Naive B cell (primary cell): ENCODE results near the gene EFNA4. TPM values are rescaled to one million over a fixed set of nuclear protein-coding genes. Genes with fewer than 3 reads are reported as not detected.

ENCODE experiments used
- polyA plus RNA-seq, 6 donors: library from polyadenylated mRNA; unstranded; fragments of 300-500 nt; fragmentation: Illumina TruSeq; gene quantifications; one replicate each; pipeline ENCODE4 v1.2.3, GENCODE V29; 2021; ENCODE audit warnings: low read depth in 6 of 6

Gene EFNA4
- polyA plus RNA-seq, 6 donors from 2014 or later, result 2.6 to 6.0 (median 3.3) TPM; not detected in 1

Other genes starting within 250 kb of the EFNA4 start
- under 1 TPM in 1 of 6 donors, not detected in 5; 0.03 TPM for gene KCNN3, start 193.5 kb upstream of the EFNA4 start, polyA plus RNA-seq
- 10 to 100 TPM; 30.8 to 45.7 (median 33.3) TPM for gene PMVK, start 127.0 kb upstream of the EFNA4 start, polyA plus RNA-seq
- 10 to 100 TPM; 36.2 to 77.3 (median 69.5) TPM for gene PBXIP1, start 107.6 kb upstream of the EFNA4 start, polyA plus RNA-seq
- 10 to 100 TPM in 5 of 6 donors, 1 to 10 TPM in 1; 10.0 to 45.1 (median 29.4) TPM for gene PYGO2, start 102.0 kb upstream of the EFNA4 start, polyA plus RNA-seq
- gene SHC1, start 93.0 kb upstream of the EFNA4 start, polyA plus RNA-seq, result 10 to 100 TPM; 23.3 to 34.0 (median 26.3) TPM
- gene CKS1B, start 89.1 kb upstream of the EFNA4 start, polyA plus RNA-seq, result 100 to 1,000 TPM; 117 to 196 (median 131) TPM
- gene FLAD1, start 80.4 kb upstream of the EFNA4 start, polyA plus RNA-seq, result 10 to 100 TPM; 37.0 to 57.0 (median 49.4) TPM
- not detected for gene LENEP, start 70.2 kb upstream of the EFNA4 start, polyA plus RNA-seq
- 1 to 10 TPM in 5 of 6 donors, not detected in 1; 2.2 to 5.5 (median 2.7) TPM for gene ZBTB7B, start 60.9 kb upstream of the EFNA4 start, polyA plus RNA-seq
- gene DCST2, start 30.0 kb upstream of the EFNA4 start, polyA plus RNA-seq, result not detected
- not detected for gene DCST1, start 29.9 kb upstream of the EFNA4 start, polyA plus RNA-seq
- 1 to 10 TPM; 2.8 to 8.8 (median 7.0) TPM for gene ADAM15, start 12.4 kb upstream of the EFNA4 start, polyA plus RNA-seq
- 1 to 10 TPM in 3 of 6 donors, under 1 TPM in 2, not detected in 1; 0.54 to 2.9 (median 2.1) TPM for gene EFNA3, start 15.1 kb downstream of the EFNA4 start, polyA plus RNA-seq
- gene EFNA1, start 64.1 kb downstream of the EFNA4 start, polyA plus RNA-seq, result under 1 TPM in 3 of 6 donors, not detected in 3; 0.18 to 0.82 (median 0.56) TPM
- gene SLC50A1, start 72.1 kb downstream of the EFNA4 start, polyA plus RNA-seq, result 100 to 1,000 TPM; 152 to 273 (median 201) TPM
- gene DPM3, start 76.8 kb downstream of the EFNA4 start, polyA plus RNA-seq, result 100 to 1,000 TPM in 1 of 6 donors, 10 to 100 TPM in 5; 77.4 to 100 (median 90.5) TPM
- gene KRTCAP2, start 109.6 kb downstream of the EFNA4 start, polyA plus RNA-seq, result 100 to 1,000 TPM; 340 to 379 (median 354) TPM
- under 1 TPM in 2 of 6 donors, not detected in 4; 0.13 to 0.35 TPM for gene TRIM46, start 110.1 kb downstream of the EFNA4 start, polyA plus RNA-seq
- gene THBS3, start 144.2 kb downstream of the EFNA4 start, polyA plus RNA-seq, result 1 to 10 TPM; 1.1 to 3.9 (median 2.2) TPM
- 10 to 100 TPM; 35.5 to 49.1 (median 42.0) TPM for gene MTX1, start 145.0 kb downstream of the EFNA4 start, polyA plus RNA-seq
- gene ENTREP3, start 191.7 kb downstream of the EFNA4 start, polyA plus RNA-seq, result 1 to 10 TPM in 3 of 6 donors, under 1 TPM in 3; 0.54 to 1.7 (median 1.2) TPM
- gene SCAMP3, start 198.6 kb downstream of the EFNA4 start, polyA plus RNA-seq, result 100 to 1,000 TPM; 100 to 142 (median 125) TPM
- gene CLK2, start 209.8 kb downstream of the EFNA4 start, polyA plus RNA-seq, result 10 to 100 TPM; 11.6 to 28.2 (median 18.1) TPM
- under 1 TPM in 2 of 6 donors, not detected in 4; 0.08 to 0.33 TPM for gene HCN3, start 213.7 kb downstream of the EFNA4 start, polyA plus RNA-seq
- not detected for gene PKLR, start 237.7 kb downstream of the EFNA4 start, polyA plus RNA-seq
- 100 to 1,000 TPM in 5 of 6 donors, 10 to 100 TPM in 1; 99.4 to 187 (median 117) TPM for gene FDPS, start 245.1 kb downstream of the EFNA4 start, polyA plus RNA-seq